Large intestine (tissue), 3 donors: ENCODE data around the gene KCND2. TPM values are rescaled to one million over a fixed set of nuclear protein-coding genes. Genes with fewer than 3 reads are reported as not detected.
"Not testable (repeated sequence)": the region's sequence is repeated elsewhere in the genome, so short reads cannot be mapped to it uniquely, and the experiment has no call there.

Experiments used
- DNase-seq, 2 donors: peaks; one replicate each; pipeline versions ENCODE4 v3.0.0 to v3.0.0-alpha.2; 2013
- H3K27ac ChIP-seq: one replicate; pipeline ENCODE4 v1.5.1; 2013; ENCODE audit warnings: low read length
- H3K27me3 ChIP-seq: 2 replicates; pipeline ENCODE4 v1.6.1; 2013; ENCODE audit warnings: low read length; ENCODE audit not compliant: control insufficient read depth, insufficient read depth
- H3K36me3 ChIP-seq: 2 replicates; pipeline ENCODE4 v1.6.1; 2013; ENCODE audit warnings: low read length; ENCODE audit not compliant: control insufficient read depth, insufficient read depth
- H3K4me1 ChIP-seq: one replicate; pipeline ENCODE4 v1.6.1; 2013; ENCODE audit warnings: low read length; ENCODE audit not compliant: control insufficient read depth, insufficient read depth
- H3K4me3 ChIP-seq: one replicate; pipeline ENCODE4 v1.5.1; 2013; ENCODE audit warnings: low read length
- H3K9me3 ChIP-seq: one replicate; pipeline ENCODE4 v1.6.1; 2013; ENCODE audit warnings: mild to moderate bottlenecking, low read depth, low read length, moderate library complexity; ENCODE audit not compliant: control insufficient read depth
- WGBS: methylation state at CpG from one replicate; pipeline ENCODE4 v1.1.5; 2013; ENCODE audit warnings: low lambda C conversion rate; ENCODE audit not compliant: insufficient coverage; 5-methylcytosine and 5-hydroxymethylcytosine counted together
- polyA plus RNA-seq: library from polyadenylated mRNA; unstranded; fragments of 120-200 nt; gene quantifications from one replicate; pipeline ENCODE4 v1.2.1, GENCODE V29; 2013

Gene KCND2
- polyA plus RNA-seq, 1 donor, result 2.5 TPM

DNA sequence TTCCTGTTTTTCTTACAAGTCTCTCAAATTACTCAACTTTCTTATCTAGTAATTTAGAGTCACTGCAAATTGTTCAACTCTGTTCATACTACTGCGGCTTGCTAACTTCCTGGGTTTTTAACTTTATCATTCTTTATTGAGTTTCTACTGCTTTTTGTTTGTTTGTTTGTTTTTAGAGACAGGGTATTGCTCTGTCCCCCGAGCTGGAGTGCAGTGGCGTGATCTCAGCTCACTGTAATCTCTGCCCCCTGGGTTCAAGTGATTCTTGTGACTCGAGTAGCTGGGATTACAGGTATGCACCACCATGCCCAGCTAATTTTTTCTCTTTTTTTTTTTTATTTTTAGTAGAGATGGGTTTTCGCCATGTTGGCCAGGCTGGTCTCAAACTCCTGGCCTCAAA, 402.1 kb downstream of the KCND2 start:
- Histone ChIP-seq H3K36me3 (no peaks in the 10 kb centered on the region), H3K9me3 (no peaks in the 10 kb centered on the region), H3K27me3 (no peaks in the 10 kb centered on the region), H3K4me3 (no peak overlapping the region), H3K27ac (no peak overlapping the region), H3K4me1 (no peaks in the 10 kb centered on the region)
- no peak for DNase-seq
- WGBS, result 100% methylated on average over 1 of the region's 5 CpGs

GRCh38 chr7:120677535-120677934, 404.6 kb downstream of the KCND2 start:
- H3K36me3 ChIP-seq, result no peaks in the 10 kb centered on the region
- no peaks in the 10 kb centered on the region for H3K27me3 ChIP-seq
- H3K4me1 ChIP-seq, result no peaks in the 10 kb centered on the region
- no CpG with 5 or more reads among the region's 1 CpG for WGBS
- H3K9me3 ChIP-seq, result no peaks in the 10 kb centered on the region
- DNase-seq, result no peak
- H3K27ac ChIP-seq, result no peak overlapping the region
- no peak overlapping the region for H3K4me3 ChIP-seq

DNA sequence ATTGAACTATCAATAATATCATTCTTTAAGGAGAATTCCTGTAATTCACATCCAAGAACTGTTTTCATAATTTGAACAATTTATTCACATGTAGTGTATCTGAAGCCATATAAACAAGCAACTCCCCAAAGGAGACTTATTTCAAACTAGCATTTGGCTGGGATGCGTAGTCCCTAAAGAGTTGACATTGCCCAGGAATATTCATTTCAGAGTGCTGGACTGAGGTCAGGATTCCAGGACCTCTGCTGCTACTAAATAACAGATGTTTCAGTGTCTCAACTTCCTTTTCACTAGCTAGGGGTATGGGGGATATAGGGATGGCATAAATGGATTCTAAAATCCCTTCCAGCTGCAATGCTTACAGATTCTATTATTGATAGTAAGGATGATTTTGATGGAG, 408.0 kb downstream of the KCND2 start:
- H3K9me3 ChIP-seq, result no peaks in the 10 kb centered on the region
- DNase-seq, result no peak
- no peaks in the 10 kb centered on the region for H3K36me3 ChIP-seq
- WGBS, result no CpG with 5 or more reads among the region's 1 CpG
- no peaks in the 10 kb centered on the region for H3K27me3 ChIP-seq
- H3K27ac ChIP-seq, result no peak overlapping the region
- H3K4me3 ChIP-seq, result no peak overlapping the region
- H3K4me1 ChIP-seq, result no peaks in the 10 kb centered on the region

DNA sequence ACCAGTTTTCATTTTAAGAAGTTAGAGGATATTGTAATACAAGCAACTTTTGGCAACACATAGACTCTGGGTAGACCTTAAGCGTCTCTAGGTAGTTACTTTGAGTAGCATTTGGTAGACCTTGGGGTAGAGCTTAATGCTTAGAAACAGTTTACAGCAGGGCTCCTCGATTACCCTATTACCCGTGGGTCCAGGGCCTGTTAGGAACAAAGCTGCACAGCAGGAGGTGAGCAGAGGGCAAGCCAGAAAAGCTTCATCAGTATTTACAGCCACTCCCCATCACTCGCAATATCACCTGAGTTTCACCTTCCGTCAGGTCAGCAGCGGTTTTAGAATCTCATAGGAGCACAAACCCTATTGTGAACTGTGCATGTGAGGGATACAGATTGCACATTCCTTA, 411.5 kb downstream of the KCND2 start:
- Histone ChIP-seq H3K27ac (no peak overlapping the region), H3K4me1 (no peaks in the 10 kb centered on the region), H3K27me3 (no peaks in the 10 kb centered on the region), H3K36me3 (no peaks in the 10 kb centered on the region), H3K9me3 (no peaks in the 10 kb centered on the region), H3K4me3 (no peak overlapping the region)
- DNase-seq, result no peak
- WGBS, result no CpG with 5 or more reads among the region's 6 CpGs

DNA sequence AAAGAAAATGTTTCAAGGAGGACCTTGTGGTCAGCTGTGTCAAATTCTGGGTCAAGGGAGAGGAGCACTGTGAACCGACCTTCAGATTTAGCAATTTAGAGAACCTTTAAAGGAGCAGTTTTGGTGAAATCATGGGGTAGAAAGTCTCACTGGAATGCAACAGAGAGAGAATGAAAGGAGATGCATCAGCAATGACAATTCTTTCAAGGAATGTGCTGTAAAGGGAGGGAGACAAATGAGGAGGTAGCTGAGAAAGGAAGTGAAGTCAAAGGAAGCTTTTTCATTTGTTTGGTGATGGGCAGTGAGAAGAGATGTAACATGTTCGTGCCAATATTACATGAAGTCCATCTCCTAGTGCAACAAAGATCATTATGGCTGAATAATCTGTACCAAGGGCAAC, 418.9 kb downstream of the KCND2 start:
- Histone ChIP-seq H3K9me3 (no peaks in the 10 kb centered on the region), H3K4me3 (no peak overlapping the region), H3K4me1 (no peaks in the 10 kb centered on the region), H3K36me3 (no peaks in the 10 kb centered on the region), H3K27me3 (no peaks in the 10 kb centered on the region), H3K27ac (no peak overlapping the region)
- 100% methylated on average over 1 of the region's 2 CpGs for WGBS
- no peak for DNase-seq

DNA sequence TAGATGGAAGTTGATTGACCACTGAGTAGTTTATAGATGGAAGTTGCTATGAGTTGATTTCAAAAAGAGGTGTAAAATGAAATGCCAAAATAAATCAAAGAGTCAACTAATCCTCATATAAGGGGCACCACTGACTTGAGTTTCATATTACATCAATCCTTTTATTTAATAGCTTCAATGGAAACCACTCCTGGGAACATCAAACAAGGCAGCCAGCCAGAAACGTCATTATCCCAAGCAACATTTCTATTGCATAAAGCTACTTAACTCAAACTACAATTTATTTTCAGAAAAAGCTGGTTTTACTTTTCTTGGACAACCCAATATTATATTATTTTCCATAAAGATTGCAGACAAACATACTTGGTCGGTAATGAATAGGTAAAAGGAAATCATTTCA, 422.9 kb downstream of the KCND2 start:
- no peaks in the 10 kb centered on the region for H3K9me3 ChIP-seq
- WGBS, result 100% methylated on average over 1 of the region's 2 CpGs
- DNase-seq, result no peak
- no peak overlapping the region for H3K4me3 ChIP-seq
- H3K27me3 ChIP-seq, result no peaks in the 10 kb centered on the region
- H3K27ac ChIP-seq, result no peak overlapping the region
- no peaks in the 10 kb centered on the region for H3K36me3 ChIP-seq
- H3K4me1 ChIP-seq, result no peaks in the 10 kb centered on the region

DNA sequence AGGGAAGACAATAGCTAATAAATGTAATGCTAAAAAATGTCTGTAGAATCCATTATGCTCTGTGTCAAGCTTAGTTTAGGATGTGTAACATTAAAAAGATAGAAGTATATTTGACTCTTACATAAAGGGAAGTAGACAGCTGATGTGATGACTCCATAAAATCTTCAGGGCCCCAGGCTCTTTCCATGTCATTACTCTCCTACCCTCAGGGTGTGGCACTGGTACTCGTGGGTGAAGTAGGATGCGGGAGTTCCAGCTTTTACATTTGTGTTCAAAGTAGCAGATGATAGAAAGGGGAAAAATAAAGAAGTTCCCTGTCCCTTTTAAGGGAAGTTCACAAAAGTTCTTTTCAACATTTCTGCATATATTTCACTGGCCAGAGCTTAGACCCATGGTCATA, 427.8 kb downstream of the KCND2 start:
- Histone ChIP-seq H3K4me1 (no peaks in the 10 kb centered on the region), H3K27me3 (no peaks in the 10 kb centered on the region), H3K4me3 (no peak overlapping the region), H3K27ac (no peak overlapping the region), H3K9me3 (no peaks in the 10 kb centered on the region), H3K36me3 (no peaks in the 10 kb centered on the region)
- WGBS, result no CpG with 5 or more reads among the region's 2 CpGs
- no peak for DNase-seq

DNA sequence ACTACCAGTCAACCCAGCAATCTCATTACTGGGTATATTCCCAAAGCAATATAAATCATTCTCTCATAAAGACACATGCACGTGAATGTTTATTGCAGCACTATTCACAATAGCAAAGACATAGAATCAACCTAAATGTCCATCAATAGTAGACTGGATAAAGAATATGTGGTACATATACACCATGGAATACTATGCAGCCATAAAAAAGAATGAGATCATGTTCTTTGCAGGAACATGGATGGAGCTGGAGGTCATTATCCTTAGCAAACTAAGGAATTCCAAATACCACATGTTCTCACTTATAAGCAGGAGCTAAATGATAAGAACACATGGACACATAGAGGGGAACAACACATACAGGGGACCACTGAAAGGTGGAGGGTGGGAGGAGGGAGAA, 429.4 kb downstream of the KCND2 start:
- not testable (repeated sequence) for H3K27me3 ChIP-seq, H3K27ac ChIP-seq, H3K4me1 ChIP-seq, DNase-seq, H3K4me3 ChIP-seq, H3K36me3 ChIP-seq, H3K9me3 ChIP-seq
- WGBS, result no CpG with 5 or more reads among the region's 1 CpG

DNA sequence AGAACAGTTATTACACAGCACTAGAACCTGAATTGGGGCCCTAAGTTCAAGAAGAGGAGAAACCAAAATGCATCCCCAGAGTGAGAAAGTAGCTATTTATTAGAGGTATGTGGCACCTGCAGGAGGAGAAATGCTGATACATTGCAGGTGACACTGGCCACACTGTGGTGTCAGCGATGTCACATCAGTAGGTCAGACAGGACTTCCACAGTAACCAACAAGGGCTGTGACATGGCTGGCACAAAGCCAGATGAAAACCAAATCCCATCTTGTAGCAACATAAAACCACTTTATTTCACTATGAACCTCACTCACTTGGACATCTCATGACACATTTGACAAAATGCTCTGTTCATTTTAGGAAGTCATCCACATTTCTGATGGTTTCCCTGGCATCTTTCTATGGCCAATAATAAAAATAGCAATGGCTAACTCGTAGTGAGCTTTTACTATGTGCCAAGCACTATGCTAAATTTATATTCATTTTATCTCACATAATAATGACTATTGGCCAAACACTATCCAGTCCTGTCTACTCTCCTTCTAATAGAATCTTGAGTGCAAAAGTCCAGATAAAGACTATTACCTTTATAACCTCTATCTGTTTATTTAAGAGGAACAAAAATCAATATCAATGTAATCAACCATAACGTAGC, 430.7 kb downstream of the KCND2 start:
- Histone ChIP-seq H3K4me1 (no peaks in the 10 kb centered on the region), H3K4me3 (no peak overlapping the region), H3K27me3 (no peaks in the 10 kb centered on the region), H3K36me3 (no peaks in the 10 kb centered on the region), H3K27ac (no peak overlapping the region), H3K9me3 (no peaks in the 10 kb centered on the region)
- DNase-seq, result no peak
- WGBS, result 40% methylated on average over 1 of the region's 3 CpGs

GRCh38 chr7:120709252-120709971, 436.4 kb downstream of the KCND2 start:
- WGBS, result no CpG with 5 or more reads among the region's 1 CpG
- no peaks in the 10 kb centered on the region for H3K4me1 ChIP-seq
- H3K36me3 ChIP-seq, result no peaks in the 10 kb centered on the region
- H3K9me3 ChIP-seq, result no peaks in the 10 kb centered on the region
- H3K4me3 ChIP-seq, result no peak overlapping the region
- no peak overlapping the region for H3K27ac ChIP-seq
- no peaks in the 10 kb centered on the region for H3K27me3 ChIP-seq
- no peak for DNase-seq

DNA sequence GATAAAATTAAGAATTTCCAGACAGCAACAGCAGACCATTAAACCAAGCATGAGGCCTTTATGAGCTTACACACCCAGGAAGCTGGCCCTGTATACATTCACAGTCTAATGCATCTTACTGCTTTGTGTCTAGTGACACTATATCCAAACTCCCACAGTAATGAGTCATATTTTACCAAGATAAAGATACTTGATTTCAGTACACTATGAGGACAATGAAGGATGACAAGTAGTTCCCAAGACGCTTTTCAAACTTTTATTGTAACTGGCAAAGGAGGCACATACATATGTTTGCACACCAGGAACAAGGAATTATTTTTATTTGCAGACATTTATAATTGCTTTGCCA, 437.0 kb downstream of the KCND2 start:
- H3K4me3 ChIP-seq, result no peak overlapping the region
- no peaks in the 10 kb centered on the region for H3K9me3 ChIP-seq
- no peaks in the 10 kb centered on the region for H3K36me3 ChIP-seq
- H3K4me1 ChIP-seq, result no peaks in the 10 kb centered on the region
- DNase-seq, result no peak
- no peak overlapping the region for H3K27ac ChIP-seq
- WGBS, result no CpG with 5 or more reads among the region's 1 CpG
- no peaks in the 10 kb centered on the region for H3K27me3 ChIP-seq
